NCI-H524 treated with DMSO at 0.1 percent for 48 hours (cell line): Measurements from ENCODE around the gene DPM3.
"Not testable (repeated sequence)": the region's sequence is repeated elsewhere in the genome, so short reads cannot be mapped to it uniquely, and the experiment has no call there.

Experiments
- DNase-seq: peaks from one replicate; lab custom pipeline; 2025; lab: John Stamatoyannopoulos, UW

DPM3 gene

GRCh38 chr1:155175281-155175926 is 35.1 kb upstream of the DPM3 start:
- DNase-seq: no peak

- DNase-seq: no peak
Measured at GRCh38 chr1:155174324-155175280, 34.3 kb upstream of the DPM3 start.

GRCh38 chr1:155173478-155174323 is 33.4 kb upstream of the DPM3 start, which contains the start of gene TRIM46:
TRIM46 (plus strand) TSS chr1:155173849; CDS start chr1:155173967, 118 bp downstream.
- DNase-seq: peak; percentile 33

- DNase-seq: peak; percentile 71
Measured at GRCh38 chr1:155172732-155173477, 32.6 kb upstream of the DPM3 start, which contains the start of gene KRTCAP2. KRTCAP2 (minus strand) TSS chr1:155173304; CDS start chr1:155173224, 80 bp downstream.

- DNase-seq: no peak
Measured at GRCh38 chr1:155171836-155172731, 31.8 kb upstream of the DPM3 start.

GRCh38 chr1:155170806-155171205 is 30.5 kb upstream of the DPM3 start:
- no peak for DNase-seq

GRCh38 chr1:155170101-155170785 is 29.9 kb upstream of the DPM3 start:
- no peak for DNase-seq

GRCh38 chr1:155169541-155169940 is 29.2 kb upstream of the DPM3 start:
- no peak for DNase-seq

GRCh38 chr1:155168456-155169210 is 28.3 kb upstream of the DPM3 start:
- no peak for DNase-seq

GRCh38 chr1:155168105-155168445 is 27.7 kb upstream of the DPM3 start:
- not testable (repeated sequence) for DNase-seq

GRCh38 chr1:155167166-155168104 is 27.1 kb upstream of the DPM3 start:
- peak; percentile 61 for DNase-seq

- DNase-seq: no peak
Measured at GRCh38 chr1:155166471-155167165, 26.3 kb upstream of the DPM3 start.

GRCh38 chr1:155166051-155166470 is 25.7 kb upstream of the DPM3 start:
- no peak for DNase-seq

- DNase-seq: not testable (repeated sequence)
Measured at GRCh38 chr1:155164625-155165024, 24.3 kb upstream of the DPM3 start.

- not testable (repeated sequence) for DNase-seq
Measured at GRCh38 chr1:155163785-155164184, 23.5 kb upstream of the DPM3 start.

- not testable (repeated sequence) for DNase-seq
Measured at GRCh38 chr1:155162631-155163030, 22.3 kb upstream of the DPM3 start.

GRCh38 chr1:155160128-155160527 is 19.8 kb upstream of the DPM3 start:
- DNase-seq: no peak
